Measurements from ENCODE around the gene TMIE.

DNA sequence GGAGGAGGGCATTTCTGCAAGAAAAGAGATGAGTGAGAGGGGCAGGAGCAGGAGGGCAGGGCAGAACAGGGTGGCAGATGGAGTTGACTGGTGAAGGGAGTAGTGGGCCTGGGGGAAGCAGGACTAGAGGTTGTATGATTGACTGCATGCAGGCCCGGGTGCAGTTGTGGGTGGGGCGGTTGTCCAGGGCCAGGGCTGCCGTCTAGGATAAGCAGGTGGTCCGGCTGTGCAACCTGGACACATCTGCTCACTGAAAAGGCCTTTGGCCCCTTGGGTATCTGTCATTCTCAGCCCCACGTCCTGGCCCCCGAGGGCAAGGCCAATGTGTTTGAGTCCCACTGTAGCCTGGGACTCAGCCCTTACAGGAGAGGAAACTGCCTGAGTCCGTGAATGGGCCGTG is 33.1 kb upstream of the TMIE start:
- TF ChIP-seq EZH2 (IDR thresholded peaks at IDR 0.05; ENCODE audit: low read length, missing control alignments) = no peak
- TF ChIP-seq, protein P1, sequence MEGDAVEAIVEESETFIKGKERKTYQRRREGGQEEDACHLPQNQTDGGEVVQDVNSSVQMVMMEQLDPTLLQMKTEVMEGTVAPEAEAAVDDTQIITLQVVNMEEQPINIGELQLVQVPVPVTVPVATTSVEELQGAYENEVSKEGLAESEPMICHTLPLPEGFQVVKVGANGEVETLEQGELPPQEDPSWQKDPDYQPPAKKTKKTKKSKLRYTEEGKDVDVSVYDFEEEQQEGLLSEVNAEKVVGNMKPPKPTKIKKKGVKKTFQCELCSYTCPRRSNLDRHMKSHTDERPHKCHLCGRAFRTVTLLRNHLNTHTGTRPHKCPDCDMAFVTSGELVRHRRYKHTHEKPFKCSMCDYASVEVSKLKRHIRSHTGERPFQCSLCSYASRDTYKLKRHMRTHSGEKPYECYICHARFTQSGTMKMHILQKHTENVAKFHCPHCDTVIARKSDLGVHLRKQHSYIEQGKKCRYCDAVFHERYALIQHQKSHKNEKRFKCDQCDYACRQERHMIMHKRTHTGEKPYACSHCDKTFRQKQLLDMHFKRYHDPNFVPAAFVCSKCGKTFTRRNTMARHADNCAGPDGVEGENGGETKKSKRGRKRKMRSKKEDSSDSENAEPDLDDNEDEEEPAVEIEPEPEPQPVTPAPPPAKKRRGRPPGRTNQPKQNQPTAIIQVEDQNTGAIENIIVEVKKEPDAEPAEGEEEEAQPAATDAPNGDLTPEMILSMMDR (conservative IDR thresholded peaks at IDR 0.05 in 1 of 2, IDR thresholded peaks at IDR 0.05 in 1 of 2; ENCODE audit: low read depth in 1 of 2, low read length in 2 of 2) = no peak

Data from fibroblast of lung (primary cell).